GM13977 (cell line): ENCODE data around the gene EDARADD.
"Not testable (repeated sequence)": the region's sequence is repeated elsewhere in the genome, so short reads cannot be mapped to it uniquely, and the experiment has no call there.

Source experiments
- DNase-seq: peaks from one replicate; pipeline ENCODE4 v3.0.0; 2012; ENCODE audit warnings: low spot score
- CTCF ChIP-seq: IDR thresholded peaks from 2 replicates; pipeline ENCODE4 v1.5.1; 2012; ENCODE audit warnings: mild to moderate bottlenecking, control low read depth; ENCODE audit not compliant: insufficient read depth; ENCODE audit errors: extremely low read depth, missing control alignments
- in situ Hi-C: fragments of 300-500 bp; cut with MboI; formaldehyde crosslinking; loops from one replicate; pipeline ENCODE4 v1.12.0; 2022; ENCODE audit warnings: low sequenced_read_pairs, low pct_unique_long_range_greater_than_20kb, mixed read lengths, inconsistent platforms; ENCODE audit not compliant: unreplicated experiment

Gene EDARADD

DNA sequence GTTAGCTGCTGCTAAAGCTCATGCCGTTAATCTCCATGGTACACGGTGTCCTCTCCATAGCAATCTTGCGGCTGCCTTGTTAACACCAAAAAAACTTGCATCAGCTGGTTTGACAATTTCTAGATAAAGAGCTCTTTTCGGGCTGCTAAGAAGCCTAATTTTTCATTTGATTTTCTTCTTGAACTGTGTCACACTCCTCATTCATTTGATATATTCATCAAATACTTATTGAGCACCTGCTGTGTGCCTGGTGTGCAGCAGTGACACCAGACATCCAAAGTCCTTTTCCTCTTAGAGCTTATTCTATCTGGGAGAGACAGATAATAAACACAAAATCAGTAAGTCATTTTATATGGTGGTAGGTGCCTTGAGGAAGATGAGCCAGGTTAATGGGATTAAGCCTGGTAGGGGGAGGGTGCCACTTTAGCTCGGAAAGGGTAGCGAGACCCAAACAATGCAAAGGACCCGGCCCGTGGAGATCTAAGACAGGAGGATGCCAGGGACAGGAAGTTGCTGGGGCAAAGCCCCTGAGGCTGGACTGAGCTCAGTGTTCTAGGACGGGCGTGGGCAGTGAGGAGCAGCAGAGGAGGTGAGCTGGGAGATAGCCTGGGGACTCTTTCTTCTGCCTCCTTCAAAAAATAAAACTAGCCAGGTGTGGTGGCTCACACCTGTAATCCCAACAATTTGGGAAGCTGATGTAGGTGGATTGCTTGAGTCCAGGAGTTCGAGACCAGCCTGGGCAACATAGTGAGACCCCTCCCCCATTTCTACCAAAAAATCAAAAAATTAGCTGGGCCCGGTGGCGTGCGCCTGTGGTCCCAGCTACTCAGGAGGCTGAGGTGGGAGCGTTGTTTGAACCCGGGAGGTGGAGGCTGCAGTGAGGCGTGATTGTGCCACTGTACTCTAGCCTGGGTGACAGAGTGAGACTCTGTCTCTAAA is 79.0 kb downstream of the EDARADD start:
- in situ Hi-C loops, result no loop called here
- no peak for TF ChIP-seq CTCF
- no peak for DNase-seq

DNA sequence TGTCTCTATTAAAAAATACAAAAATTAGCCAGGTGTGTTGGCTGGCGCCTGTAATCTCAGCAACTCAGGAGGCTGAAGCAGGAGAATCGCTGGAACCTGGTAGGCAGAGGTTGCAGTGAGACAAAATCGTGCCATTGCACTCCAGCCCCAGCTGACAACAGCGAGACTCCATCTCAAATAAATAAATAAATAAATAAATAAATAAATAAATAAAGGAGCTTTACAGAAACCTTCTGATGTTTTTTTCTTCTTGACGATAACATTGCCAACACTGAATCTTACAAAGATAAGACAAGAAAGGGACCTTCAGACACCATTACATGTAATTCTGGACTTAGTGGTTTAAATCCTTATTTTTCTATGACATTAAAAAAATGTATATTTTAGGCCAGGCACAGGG is 81.9 kb downstream of the EDARADD start:
- in situ Hi-C loops, result no loop called here
- no peak for TF ChIP-seq CTCF
- no peak for DNase-seq

DNA sequence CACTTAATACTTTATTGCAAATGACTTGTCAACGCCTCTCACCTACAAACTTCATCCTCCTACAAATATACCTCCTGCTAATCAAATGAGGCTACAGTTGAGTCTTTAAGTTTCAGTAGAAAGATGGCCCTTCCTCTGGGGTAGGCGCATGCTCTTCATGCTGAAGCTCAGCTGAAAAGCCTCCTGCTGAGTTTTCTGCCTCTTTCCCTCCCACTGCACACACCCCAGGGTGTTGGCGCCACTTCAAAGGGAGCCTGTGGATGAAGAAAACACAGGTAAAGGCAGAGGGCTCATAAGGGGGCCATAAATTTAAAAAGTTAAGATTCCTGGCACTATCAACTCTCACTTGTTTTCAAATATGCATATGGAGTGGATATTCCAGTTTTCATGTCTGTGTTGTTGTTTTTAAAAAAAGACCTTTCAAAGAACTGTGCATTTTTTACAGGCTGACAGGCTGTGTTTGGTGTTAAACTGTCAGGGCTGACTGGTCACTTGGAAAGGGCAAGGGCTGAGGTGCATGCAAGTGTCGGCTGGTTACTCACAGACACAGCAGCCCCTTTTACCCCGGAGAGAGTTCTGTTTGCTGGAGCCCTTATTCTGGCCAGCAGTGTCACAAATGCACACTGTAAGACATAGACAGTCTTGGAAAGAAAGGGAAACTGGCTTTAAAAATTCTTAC is 86.8 kb downstream of the EDARADD start:
- in situ Hi-C loops, result no loop called here
- TF ChIP-seq CTCF, result no peak
- DNase-seq, result no peak

DNA sequence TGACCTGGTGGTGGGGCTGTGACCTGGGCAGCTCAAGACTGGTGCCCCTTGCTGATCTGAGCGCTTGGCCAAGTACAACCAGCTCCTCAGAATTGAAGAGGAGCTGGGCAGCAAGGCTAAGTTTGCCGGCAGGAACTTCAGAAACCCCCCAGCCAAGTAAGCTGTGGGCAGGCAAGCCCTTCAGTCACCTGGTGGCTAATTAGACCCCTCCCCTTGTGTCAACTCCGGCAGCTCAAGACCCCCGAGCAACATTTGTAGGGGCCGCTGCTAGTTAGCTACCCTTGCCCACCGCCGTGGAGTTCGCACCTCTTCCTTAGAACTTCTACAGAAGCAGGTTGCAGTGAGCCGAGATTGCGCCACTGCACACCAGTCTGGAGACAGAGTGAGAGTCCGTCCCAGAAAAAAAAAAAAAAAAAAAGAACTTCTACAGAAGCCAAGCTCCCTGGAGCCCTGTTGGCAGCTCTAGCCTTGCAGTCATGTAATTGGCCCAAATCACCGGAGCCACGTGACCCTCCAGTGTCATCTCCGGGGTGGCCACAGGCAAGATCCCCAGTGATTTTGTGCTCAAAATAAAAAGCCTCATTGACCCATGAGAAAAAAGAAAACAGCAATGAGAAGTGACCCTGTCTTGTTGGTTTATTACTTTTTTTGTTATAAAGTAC is 90.4 kb downstream of the EDARADD start:
- in situ Hi-C loops, result no loop called here
- no peak for TF ChIP-seq CTCF
- no peak for DNase-seq

GRCh38 chr1:236486356-236487002 is 92.4 kb downstream of the EDARADD start:
- in situ Hi-C loops, result no loop called here
- TF ChIP-seq CTCF, result no peak
- DNase-seq, result no peak

GRCh38 chr1:236489161-236489560 is 95.1 kb downstream of the EDARADD start:
- in situ Hi-C loops, DNase-seq: not testable (repeated sequence)
